GM12873 (cell line): ENCODE measurements around the gene RPRD1B.

Experiments used
- TF ChIP-seq, protein P1 (sequence below): IDR thresholded peaks from 2 replicates; pipeline ENCODE4 v1.5.1; 2012; ENCODE audit warnings: low read depth, mild to moderate bottlenecking, moderate library complexity, low read length, control low read depth; ENCODE audit not compliant: insufficient read depth; ENCODE audit errors: missing control alignments

Gene RPRD1B

DNA sequence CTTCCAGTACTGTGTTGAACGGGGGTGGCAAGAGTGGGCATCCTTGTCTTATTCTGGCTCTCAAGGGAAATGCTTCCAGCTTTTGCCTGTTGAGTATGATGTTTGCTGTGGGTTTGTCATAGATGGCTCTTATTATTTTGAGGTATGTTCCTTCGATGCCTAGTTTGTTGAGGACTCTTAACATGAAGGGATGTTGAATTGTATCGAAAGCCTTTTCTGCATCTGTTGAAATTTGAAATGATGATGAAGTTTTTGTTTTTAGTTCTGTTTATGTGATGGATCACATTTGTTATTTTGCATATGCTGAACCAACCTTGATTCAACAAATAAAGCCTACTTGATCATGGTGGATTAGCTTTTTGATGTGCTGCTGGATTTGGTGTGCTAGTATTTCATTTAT, 48.0 kb downstream of the RPRD1B start:
- TF ChIP-seq, protein P1, sequence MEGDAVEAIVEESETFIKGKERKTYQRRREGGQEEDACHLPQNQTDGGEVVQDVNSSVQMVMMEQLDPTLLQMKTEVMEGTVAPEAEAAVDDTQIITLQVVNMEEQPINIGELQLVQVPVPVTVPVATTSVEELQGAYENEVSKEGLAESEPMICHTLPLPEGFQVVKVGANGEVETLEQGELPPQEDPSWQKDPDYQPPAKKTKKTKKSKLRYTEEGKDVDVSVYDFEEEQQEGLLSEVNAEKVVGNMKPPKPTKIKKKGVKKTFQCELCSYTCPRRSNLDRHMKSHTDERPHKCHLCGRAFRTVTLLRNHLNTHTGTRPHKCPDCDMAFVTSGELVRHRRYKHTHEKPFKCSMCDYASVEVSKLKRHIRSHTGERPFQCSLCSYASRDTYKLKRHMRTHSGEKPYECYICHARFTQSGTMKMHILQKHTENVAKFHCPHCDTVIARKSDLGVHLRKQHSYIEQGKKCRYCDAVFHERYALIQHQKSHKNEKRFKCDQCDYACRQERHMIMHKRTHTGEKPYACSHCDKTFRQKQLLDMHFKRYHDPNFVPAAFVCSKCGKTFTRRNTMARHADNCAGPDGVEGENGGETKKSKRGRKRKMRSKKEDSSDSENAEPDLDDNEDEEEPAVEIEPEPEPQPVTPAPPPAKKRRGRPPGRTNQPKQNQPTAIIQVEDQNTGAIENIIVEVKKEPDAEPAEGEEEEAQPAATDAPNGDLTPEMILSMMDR, result no peak

DNA sequence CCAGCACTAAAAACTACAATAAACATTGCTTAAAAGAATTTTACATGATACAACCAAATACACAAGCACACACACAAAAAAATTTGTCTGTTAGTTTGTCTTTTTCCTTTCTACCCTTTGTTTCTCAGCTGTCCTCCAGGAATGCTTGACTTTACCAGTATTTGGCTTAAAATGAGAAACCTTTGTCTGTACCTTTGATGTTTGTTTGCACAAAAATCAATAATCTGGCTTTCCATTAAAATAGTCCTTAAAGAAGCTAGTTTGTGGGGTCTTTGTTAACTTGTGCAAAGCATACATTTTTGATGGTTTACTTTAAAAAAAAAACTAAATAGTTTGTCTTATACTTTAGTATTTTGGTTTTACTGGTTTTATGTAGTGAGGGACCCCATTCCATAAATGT, 49.3 kb downstream of the RPRD1B start:
- TF ChIP-seq, protein P1, result no peak

DNA sequence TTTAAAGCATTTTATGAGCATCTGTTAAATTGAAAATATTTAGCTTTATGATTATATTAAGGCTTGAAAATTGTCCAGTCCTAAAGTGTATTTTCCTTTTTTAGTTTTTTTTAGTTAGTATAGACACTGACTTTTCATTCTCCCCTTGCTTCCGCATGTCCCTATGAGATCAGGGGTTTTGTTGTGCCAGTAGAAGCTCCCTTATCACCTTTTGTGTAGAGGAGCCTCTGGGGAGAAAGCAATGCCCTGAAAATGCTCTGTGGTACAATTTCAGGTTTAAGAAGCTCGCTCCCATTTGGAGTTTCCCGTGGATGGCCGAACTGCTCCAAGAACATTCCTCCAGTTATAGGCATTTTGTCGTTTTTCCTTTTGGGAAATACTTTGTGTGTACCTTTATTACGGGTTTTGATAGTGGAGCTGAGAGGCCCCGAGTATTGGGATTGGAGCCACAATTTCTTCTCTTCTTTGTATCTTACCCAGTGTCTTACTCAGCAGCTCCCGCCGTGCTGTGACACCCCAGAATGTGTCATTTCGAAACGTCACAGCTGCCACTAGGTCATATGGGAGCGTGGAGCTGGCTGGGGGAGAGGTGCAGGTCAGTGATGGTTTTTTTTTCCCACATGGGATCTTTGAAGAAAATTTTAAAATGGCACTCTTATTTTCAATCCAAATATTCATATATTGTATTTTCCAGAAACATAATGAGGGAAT, 49.9 kb downstream of the RPRD1B start:
- TF ChIP-seq, protein P1, result no peak

DNA sequence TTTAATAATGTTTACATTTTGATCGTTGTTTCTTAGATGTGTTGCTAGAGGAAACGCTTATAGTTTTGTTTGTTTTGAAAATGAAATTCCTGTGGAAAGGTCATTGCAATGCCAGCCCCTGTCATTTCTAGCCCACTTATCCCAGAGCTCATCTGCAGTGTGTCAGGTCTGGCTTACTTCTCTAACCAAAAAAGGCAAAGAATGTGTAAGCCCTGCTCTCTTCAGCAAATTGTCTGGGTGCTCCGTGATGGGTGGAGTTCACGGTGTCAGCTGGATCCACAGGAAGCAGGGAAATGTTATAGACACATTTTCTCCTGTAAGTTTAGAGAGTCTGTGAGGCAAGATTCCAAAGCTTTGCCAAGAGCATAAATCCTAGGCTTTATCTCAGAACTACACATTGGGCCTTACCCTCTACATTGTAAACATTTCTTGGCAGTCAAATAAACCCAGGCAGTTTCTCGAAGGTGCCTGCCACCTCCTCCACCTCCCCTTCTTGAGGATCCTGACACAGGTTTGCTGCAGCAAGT, 50.9 kb downstream of the RPRD1B start:
- TF ChIP-seq, protein P1, result no peak

DNA sequence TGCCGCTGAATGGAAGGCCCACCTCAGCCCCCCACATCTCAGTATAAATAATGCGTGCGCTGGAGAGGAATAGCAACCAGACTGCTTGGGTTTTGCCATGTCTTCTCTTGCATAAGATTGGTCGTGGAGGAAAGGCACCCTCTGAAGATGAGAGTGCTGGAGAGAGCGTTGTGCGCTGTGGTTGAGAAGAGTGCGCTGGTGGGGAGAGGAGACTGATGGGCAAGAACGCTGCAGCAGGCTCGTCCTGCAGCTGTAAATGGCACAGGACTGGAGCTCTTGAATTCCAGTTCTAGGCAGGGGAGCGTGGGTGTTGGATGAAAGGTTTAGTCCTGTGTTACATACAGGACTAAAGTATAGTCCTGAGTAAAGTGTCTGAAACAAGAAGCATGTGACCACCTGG, 51.5 kb downstream of the RPRD1B start:
- TF ChIP-seq, protein P1, result no peak

DNA sequence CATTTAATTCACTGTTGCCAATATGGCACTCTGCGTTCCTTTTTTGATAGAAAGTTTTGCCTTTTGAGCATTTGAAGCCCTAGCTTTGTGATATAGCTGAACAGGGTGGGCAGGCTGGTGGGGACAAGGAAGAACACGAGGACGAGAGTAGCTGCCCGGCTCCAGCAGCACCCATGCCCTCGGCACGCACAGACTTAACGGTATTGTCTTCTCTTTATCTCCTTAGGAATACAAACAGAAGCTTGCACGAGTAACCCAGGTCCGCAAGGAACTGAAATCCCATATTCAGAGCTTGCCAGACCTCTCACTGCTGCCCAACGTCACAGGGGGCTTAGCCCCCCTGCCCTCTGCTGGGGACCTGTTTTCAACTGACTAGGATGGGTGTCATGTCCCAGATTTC, 56.0 kb downstream of the RPRD1B start:
- TF ChIP-seq, protein P1, result no peak

DNA sequence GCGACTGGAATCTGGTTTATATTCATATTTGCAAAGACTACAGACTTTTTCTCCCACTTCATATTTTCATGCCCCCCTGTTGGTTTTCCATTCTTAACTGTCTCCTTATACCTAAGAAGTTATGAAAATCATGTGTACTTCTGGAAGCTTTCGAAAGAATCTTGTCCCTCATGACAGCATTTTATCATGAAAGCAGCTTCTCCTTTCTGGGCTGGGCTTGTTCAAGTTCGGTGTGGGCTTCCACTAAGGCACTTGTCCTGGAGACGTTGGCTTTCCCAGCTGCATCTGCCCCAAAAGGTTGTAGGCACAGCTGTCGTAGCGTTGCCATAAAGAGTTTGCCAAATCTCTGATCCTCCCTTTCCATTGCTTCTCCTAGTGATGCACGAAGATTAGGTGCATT, 56.5 kb downstream of the RPRD1B start:
- TF ChIP-seq, protein P1, result no peak
